ENCODE data around the gene ONECUT3. TPM values are rescaled to one million over a fixed set of nuclear protein-coding genes. Genes with fewer than 3 reads are reported as not detected.

ONECUT3 gene
- total RNA-seq, 3 donors from 2014 or later = not detected

DNA sequence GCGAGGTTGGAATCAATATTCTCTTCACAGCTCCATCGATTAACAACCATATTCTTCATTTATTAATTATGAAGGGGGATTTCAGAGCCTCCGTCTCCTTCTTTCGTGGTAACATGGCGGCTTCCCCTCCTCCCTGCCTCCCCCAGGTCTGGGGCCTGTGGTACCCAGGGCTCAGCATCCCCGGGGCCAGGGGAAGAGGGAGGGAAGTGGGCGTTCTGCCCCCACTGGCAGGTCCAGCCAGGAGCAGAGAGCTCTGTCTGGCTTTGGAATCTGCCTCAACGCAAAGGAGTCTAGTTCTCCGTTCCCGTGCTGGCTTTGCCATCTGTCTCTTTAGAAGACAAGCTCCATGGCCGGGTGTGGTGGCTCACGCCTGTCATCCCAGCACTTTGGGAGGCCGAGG lies 37.8 kb upstream of the ONECUT3 start:
- no peak for DNase-seq
- no peak overlapping the region for H3K4me3 ChIP-seq
- TF ChIP-seq, protein P1, sequence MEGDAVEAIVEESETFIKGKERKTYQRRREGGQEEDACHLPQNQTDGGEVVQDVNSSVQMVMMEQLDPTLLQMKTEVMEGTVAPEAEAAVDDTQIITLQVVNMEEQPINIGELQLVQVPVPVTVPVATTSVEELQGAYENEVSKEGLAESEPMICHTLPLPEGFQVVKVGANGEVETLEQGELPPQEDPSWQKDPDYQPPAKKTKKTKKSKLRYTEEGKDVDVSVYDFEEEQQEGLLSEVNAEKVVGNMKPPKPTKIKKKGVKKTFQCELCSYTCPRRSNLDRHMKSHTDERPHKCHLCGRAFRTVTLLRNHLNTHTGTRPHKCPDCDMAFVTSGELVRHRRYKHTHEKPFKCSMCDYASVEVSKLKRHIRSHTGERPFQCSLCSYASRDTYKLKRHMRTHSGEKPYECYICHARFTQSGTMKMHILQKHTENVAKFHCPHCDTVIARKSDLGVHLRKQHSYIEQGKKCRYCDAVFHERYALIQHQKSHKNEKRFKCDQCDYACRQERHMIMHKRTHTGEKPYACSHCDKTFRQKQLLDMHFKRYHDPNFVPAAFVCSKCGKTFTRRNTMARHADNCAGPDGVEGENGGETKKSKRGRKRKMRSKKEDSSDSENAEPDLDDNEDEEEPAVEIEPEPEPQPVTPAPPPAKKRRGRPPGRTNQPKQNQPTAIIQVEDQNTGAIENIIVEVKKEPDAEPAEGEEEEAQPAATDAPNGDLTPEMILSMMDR (IDR thresholded peaks at IDR 0.05) = no peak
- H3K9me3 ChIP-seq = no peaks in the 10 kb centered on the region
- ATAC-seq = no peak
- H3K4me1 ChIP-seq (ENCODE audit: low read depth) = no peaks in the 10 kb centered on the region
- intact Hi-C loops (cut with DNase I, micrococcal nuclease) = no loop called here
- H3K36me3 ChIP-seq (ENCODE audit: low read depth) = no peaks in the 10 kb centered on the region

DNA sequence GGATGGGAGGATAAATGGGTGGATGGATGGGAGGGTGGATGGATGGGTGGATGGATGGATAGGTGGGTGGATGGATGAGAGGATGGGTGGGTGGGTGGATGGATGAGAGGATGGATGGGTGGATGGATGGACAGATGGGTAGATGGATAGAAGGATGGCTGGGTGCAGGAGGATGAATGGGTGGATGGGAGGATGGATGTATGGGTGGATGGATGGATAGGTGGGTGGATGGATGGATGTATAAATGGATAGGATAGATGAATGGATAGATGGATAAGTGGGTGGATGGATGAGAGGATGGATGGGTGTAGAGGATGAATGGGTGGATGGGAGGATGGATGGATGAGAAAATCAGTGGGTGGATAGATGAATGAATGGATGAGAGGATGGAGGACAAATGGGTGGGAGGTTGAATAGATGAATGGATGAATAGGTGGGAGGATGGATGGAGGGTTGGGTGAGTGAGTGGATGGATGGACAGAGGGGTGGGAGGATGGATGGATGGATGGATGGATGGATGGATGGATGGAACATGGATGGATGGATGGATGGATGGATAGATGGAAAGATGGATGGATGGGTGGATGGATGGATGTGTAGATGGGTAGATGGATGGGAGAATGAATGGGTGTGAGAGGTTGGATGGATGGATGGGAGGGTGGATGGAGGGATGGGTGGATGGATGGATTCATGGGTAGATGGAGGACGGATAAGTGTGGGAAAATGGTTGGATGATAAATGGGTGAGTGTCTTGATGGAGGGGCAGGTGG lies 35.9 kb upstream of the ONECUT3 start:
- TF ChIP-seq, protein P1 (IDR thresholded peaks at IDR 0.05) = no peak
- H3K4me3 ChIP-seq = no peak overlapping the region
- intact Hi-C loops (cut with DNase I, micrococcal nuclease) = no loop called here
- DNase-seq (no peak), ATAC-seq (no peak)
- H3K4me1 ChIP-seq (ENCODE audit: low read depth) = no peaks in the 10 kb centered on the region
- H3K9me3 ChIP-seq = no peaks in the 10 kb centered on the region
- no peaks in the 10 kb centered on the region for H3K36me3 ChIP-seq (ENCODE audit: low read depth)

DNA sequence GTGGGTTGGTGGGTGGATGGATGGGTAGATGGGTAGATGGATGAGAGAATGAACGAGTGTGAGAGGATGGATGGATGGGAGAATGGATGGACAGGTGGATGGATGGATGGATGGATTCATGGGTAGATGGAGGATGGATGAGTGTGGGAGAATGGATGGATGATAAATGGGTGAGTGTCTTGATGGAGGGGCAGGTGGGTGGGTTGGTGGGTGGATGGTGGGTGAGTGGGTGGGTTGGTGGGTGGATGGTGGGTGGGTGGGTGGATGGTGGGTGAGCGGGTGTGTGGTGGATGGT lies 35.4 kb upstream of the ONECUT3 start:
- TF ChIP-seq, protein P1 (IDR thresholded peaks at IDR 0.05) = no peak

DNA sequence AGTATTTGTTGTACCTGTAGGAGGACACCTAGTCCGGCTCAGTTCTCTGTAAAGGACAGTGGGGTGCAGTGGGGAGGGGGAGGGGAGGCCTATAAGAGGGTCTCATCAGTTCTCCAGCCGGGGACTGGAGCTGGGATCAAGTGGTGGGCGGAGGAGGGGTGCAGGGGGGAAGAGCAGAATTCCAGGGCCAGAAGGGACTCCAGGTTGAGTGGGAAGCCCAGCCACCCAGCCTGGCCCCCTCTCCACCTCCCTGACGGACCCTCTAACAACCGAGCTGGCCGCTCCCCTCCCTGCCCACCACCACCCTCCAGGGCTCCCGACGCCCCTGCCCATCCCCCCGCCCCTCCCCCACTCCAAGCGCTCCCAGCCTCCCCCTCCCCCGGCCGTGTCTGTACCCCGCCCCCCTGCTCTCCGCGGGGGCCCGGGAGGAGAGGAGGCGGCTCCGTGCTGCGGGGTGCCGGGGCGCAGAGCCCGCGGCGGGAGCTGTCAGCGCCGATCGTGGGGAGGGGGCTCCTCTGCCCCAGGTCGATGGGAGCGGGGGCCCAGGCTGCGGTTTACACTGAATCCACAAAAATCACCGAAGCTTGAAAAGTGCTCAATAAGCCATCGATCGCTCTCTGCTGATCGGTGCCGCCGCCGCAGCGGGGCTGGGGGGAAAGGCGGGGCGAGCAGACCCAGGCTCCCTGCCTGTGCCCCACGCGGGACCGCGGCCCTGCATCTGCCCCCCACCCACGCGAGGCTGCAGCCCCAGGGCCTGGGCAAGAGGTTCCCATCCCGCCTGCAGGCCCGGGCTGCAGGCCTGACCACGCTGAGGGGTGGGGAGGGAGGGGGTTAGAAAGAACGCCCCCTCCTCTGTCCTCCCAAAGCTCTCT lies 34.6 kb upstream of the ONECUT3 start:
- Histone ChIP-seq H3K4me1 (ENCODE audit: low read depth) (no peaks in the 10 kb centered on the region), H3K4me3 (no peak overlapping the region), H3K36me3 (ENCODE audit: low read depth) (no peaks in the 10 kb centered on the region), H3K9me3 (no peaks in the 10 kb centered on the region)
- ATAC-seq (no peak), DNase-seq (no peak)
- TF ChIP-seq, protein P1 (IDR thresholded peaks at IDR 0.05) = no peak
- intact Hi-C loops (cut with DNase I, micrococcal nuclease) = no loop called here

More for the DNA sequence above, 35.4 kb upstream of the ONECUT3 start:
- Histone ChIP-seq H3K4me1 (ENCODE audit: low read depth) (no peaks in the 10 kb centered on the region), H3K4me3 (no peak overlapping the region), H3K9me3 (no peaks in the 10 kb centered on the region), H3K36me3 (ENCODE audit: low read depth) (no peaks in the 10 kb centered on the region)
- ATAC-seq (no peak), DNase-seq (no peak)
- intact Hi-C loops (cut with DNase I, micrococcal nuclease) = no loop called here

DNA sequence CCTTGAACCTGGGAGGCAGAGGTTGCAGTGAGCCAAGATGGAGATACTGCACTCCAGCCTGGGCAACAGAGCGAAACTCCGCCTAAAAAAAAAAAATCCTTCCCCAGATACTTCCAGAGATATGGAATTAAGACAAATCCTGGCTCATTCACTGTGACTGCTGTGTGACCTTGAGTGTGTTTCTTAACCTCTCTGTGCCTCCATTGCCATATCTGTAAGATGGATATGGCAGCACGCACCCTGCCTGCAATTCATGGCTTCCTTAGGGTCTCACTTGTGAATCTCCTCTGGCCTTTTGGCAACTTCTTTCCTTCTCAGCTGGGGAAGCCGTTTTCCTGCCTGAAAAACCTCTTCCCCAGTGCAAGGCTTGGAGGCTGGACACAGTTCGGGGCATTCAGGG lies 33.8 kb upstream of the ONECUT3 start:
- Histone ChIP-seq H3K4me3 (no peak overlapping the region), H3K4me1 (ENCODE audit: low read depth) (no peaks in the 10 kb centered on the region), H3K36me3 (ENCODE audit: low read depth) (no peaks in the 10 kb centered on the region), H3K9me3 (no peaks in the 10 kb centered on the region)
- ATAC-seq (no peak), DNase-seq (no peak)
- TF ChIP-seq, protein P1 (IDR thresholded peaks at IDR 0.05) = no peak
- intact Hi-C loops (cut with DNase I, micrococcal nuclease) = no loop called here
